Measurements from ENCODE around the gene PLCE1.

PLCE1 gene

GRCh38 chr10:94037286-94037685 is 43.6 kb downstream of the PLCE1 start:
- H3K79me2 ChIP-seq (ENCODE audit: insufficient read depth, low read length) = no peaks in the 10 kb centered on the region
- TF ChIP-seq CTCF (conservative IDR thresholded peaks at IDR 0.05; ENCODE audit: low read length) (no peak), EZH2phosphoT487 (IDR thresholded peaks at IDR 0.05; ENCODE audit: borderline replicate concordance) (no peak)
- H3K4me3 ChIP-seq (ENCODE audit: low read length, poor library complexity, severe bottlenecking) = no peak overlapping the region
- no peaks in the 10 kb centered on the region for H3K36me3 ChIP-seq (ENCODE audit: insufficient read depth, low read length)
- H4K20me1 ChIP-seq (ENCODE audit: insufficient read depth, low read length, poor library complexity, severe bottlenecking) = no peaks in the 10 kb centered on the region
- no peak overlapping the region for H3K4me2 ChIP-seq (ENCODE audit: low read depth, low read length, poor library complexity, severe bottlenecking)
- no peak overlapping the region for H2AFZ ChIP-seq (ENCODE audit: low read length)
- no peaks in the 10 kb centered on the region for H3K9me2 ChIP-seq (replicated peaks; ENCODE audit: low read depth, low read length)
- H3K27me3 ChIP-seq (ENCODE audit: insufficient read depth, low read length, poor library complexity, severe bottlenecking) = no peaks in the 10 kb centered on the region
- no peak overlapping the region for H3K9ac ChIP-seq (ENCODE audit: low read depth, low read length, poor library complexity, severe bottlenecking)
- no peaks in the 10 kb centered on the region for H3F3A ChIP-seq (ENCODE audit: low read depth)
- H3K4me1 ChIP-seq (ENCODE audit: insufficient read depth, low read length, poor library complexity, severe bottlenecking) = no peaks in the 10 kb centered on the region
- H3K9me3 ChIP-seq (ENCODE audit: insufficient read depth, low read depth, low read length) = no peaks in the 10 kb centered on the region

GRCh38 chr10:94038024-94038423 is 44.3 kb downstream of the PLCE1 start:
- TF ChIP-seq EZH2phosphoT487 (IDR thresholded peaks at IDR 0.05; ENCODE audit: borderline replicate concordance) = no peak
- TF ChIP-seq CTCF (conservative IDR thresholded peaks at IDR 0.05; ENCODE audit: low read length) = no peak
- Histone ChIP-seq H2AFZ (ENCODE audit: low read length) (no peak overlapping the region), H3K4me2 (ENCODE audit: low read depth, low read length, poor library complexity, severe bottlenecking) (no peak overlapping the region), H3K9me2 (replicated peaks; ENCODE audit: low read depth, low read length) (no peaks in the 10 kb centered on the region), H3K4me1 (ENCODE audit: insufficient read depth, low read length, poor library complexity, severe bottlenecking) (no peaks in the 10 kb centered on the region), H3K36me3 (ENCODE audit: insufficient read depth, low read length) (no peaks in the 10 kb centered on the region), H3K4me3 (ENCODE audit: low read length, poor library complexity, severe bottlenecking) (no peak overlapping the region), H3F3A (ENCODE audit: low read depth) (no peaks in the 10 kb centered on the region), H3K79me2 (ENCODE audit: insufficient read depth, low read length) (no peaks in the 10 kb centered on the region), H4K20me1 (ENCODE audit: insufficient read depth, low read length, poor library complexity, severe bottlenecking) (no peaks in the 10 kb centered on the region), H3K9me3 (ENCODE audit: insufficient read depth, low read depth, low read length) (no peaks in the 10 kb centered on the region), H3K27me3 (ENCODE audit: insufficient read depth, low read length, poor library complexity, severe bottlenecking) (no peaks in the 10 kb centered on the region), H3K9ac (ENCODE audit: low read depth, low read length, poor library complexity, severe bottlenecking) (no peak overlapping the region)

GRCh38 chr10:94041206-94041605 is 47.5 kb downstream of the PLCE1 start:
- TF ChIP-seq EZH2phosphoT487 (IDR thresholded peaks at IDR 0.05; ENCODE audit: borderline replicate concordance) = no peak
- TF ChIP-seq CTCF (conservative IDR thresholded peaks at IDR 0.05; ENCODE audit: low read length) = no peak

More at GRCh38 chr10:94041206-94041605, 47.5 kb downstream of the PLCE1 start:
- Histone ChIP-seq H3F3A (ENCODE audit: low read depth) (no peaks in the 10 kb centered on the region), H4K20me1 (ENCODE audit: insufficient read depth, low read length, poor library complexity, severe bottlenecking) (no peaks in the 10 kb centered on the region), H3K4me2 (ENCODE audit: low read depth, low read length, poor library complexity, severe bottlenecking) (no peak overlapping the region), H3K9ac (ENCODE audit: low read depth, low read length, poor library complexity, severe bottlenecking) (no peak overlapping the region), H3K9me3 (ENCODE audit: insufficient read depth, low read depth, low read length) (no peaks in the 10 kb centered on the region), H2AFZ (ENCODE audit: low read length) (no peak overlapping the region), H3K9me2 (replicated peaks; ENCODE audit: low read depth, low read length) (no peaks in the 10 kb centered on the region), H3K27me3 (ENCODE audit: insufficient read depth, low read length, poor library complexity, severe bottlenecking) (no peaks in the 10 kb centered on the region), H3K79me2 (ENCODE audit: insufficient read depth, low read length) (no peaks in the 10 kb centered on the region), H3K36me3 (ENCODE audit: insufficient read depth, low read length) (no peaks in the 10 kb centered on the region), H3K4me3 (ENCODE audit: low read length, poor library complexity, severe bottlenecking) (no peak overlapping the region), H3K4me1 (ENCODE audit: insufficient read depth, low read length, poor library complexity, severe bottlenecking) (no peaks in the 10 kb centered on the region)
